ENCODE measurements around the gene CAMKMT. TPM values are rescaled to one million over a fixed set of nuclear protein-coding genes. Genes with fewer than 3 reads are reported as not detected.

CAMKMT gene
- total RNA-seq, 1 experiment from 2014 or later: 6.2 TPM

DNA sequence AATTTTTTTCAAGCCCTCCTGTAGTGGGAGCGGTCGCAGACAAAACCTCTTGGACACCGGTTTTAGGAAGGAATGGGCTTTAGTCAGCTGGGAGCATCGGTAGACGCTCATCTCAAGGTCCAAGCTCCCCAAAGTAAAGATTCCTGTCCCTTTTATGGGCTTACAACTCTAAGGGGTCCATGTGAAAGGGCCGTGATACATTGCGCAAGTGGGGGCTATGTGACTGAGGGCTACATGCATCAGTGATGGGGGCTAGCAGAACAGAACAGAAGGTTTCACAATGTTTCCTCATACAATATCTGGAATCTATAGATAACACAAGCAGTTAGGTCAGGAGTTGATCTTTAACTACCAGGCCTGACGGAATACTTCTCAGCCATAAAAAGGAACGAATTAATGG is 62.5 kb downstream of the CAMKMT start:
- in situ Hi-C loops (cut with HindIII; ENCODE audit: low pct_unique_long_range_greater_than_20kb, low sequenced_read_pairs): no loop called here

DNA sequence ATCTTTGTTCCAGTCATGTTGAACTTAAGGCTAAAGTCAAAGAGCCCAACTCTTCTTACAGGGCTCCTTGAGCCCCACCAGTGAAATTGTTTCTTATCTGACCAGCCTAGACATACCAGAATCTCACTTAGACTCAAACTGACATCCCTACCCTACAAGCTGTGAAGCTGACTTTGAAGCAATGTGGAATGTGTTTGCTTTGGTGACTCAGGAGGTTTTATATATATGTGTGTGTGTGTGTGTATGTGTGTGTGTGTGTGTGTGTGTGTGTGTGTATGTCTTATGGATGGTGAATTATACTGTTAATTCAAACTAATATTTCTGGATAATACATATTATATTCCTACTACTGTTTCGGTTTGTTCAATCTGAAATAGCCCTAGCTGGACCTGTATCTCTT is 67.3 kb downstream of the CAMKMT start:
- in situ Hi-C loops (cut with HindIII; ENCODE audit: low pct_unique_long_range_greater_than_20kb, low sequenced_read_pairs): no loop called here
- no peak for DNase-seq (ENCODE audit: low read depth)

More for the DNA sequence above, 62.5 kb downstream of the CAMKMT start:
- no peak for DNase-seq (ENCODE audit: low read depth)

DNA sequence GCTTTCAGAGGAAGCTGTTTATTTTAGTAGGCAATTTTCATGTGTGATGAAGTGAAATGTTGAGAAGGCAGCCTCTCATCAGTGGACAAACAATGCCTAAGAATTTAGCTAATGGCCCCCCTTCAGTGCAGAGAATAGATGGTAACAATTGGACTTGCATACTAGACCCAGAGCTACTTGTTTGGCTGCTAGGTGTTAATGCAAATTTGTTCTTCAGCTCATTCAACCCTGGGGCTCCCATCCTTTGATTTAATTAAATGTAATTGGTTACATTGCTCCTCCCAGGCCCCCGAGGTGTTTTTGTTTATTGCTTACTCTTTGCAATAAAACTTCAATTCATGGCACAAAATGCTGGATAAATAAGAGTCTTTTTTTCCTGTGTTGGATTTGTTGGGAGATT is 68.6 kb downstream of the CAMKMT start:
- in situ Hi-C loops (cut with HindIII; ENCODE audit: low pct_unique_long_range_greater_than_20kb, low sequenced_read_pairs): no loop called here
- DNase-seq (ENCODE audit: low read depth): no peak

DNA sequence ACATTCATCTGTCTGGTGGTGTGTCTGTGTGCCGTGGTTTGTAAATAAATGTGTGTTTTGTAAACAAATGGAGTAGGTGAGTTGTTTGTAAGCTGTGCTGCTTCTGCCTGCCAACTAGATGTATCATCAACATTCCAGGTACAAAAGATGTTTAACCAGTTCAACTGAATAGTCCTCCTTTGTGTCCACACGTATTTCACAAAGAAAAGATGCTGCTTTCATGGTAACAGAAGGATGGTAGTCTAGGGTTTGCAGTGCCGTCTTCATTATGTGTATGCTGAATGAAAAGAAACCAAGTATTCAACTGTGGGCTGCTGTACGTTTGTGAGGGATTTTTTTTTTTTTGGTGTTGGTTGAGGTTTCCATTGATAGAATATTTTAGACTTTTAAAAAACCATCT is 72.1 kb downstream of the CAMKMT start:
- in situ Hi-C loops (cut with HindIII; ENCODE audit: low pct_unique_long_range_greater_than_20kb, low sequenced_read_pairs): no loop called here
- no peak for DNase-seq (ENCODE audit: low read depth)

DNA sequence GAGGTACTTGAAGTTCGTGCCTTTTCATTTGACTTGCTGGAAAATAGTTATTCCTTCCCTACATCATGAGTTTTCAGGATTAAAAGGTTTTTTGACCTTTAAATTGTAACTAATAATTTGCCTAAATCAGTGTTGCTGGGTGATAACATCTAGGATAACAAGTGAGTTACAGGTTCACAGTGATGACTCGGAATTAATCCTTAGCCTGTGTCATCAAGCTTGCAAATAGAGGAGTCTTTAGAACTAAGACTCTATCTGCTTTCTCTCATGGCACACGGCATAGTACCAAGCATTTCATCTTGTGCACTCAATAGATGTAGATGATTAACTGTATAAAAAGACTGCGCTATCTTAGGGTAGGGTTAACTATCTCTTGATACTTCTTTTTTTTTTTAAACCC is 79.5 kb downstream of the CAMKMT start:
- DNase-seq (ENCODE audit: low read depth): peak; percentile 4
- in situ Hi-C loops (cut with HindIII; ENCODE audit: low pct_unique_long_range_greater_than_20kb, low sequenced_read_pairs): no loop called here

DNA sequence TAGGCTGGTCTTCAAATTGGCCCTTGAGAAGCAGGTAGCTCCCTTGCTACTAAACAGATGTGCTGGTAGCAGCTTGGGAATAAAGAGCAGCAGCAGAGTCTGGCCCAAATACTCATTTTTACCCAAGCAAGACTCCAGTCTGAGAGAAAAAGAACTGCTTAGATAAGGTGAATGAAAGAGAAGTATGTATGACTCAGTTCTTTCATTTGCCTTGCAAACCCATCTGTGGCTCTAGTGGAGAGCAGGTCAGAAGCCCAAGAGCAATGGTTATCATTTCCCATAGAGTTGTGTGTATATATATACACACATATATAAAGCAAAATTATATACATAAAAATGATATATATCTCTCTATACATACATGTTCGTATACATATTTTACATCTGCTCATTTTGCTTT is 80.3 kb downstream of the CAMKMT start:
- no peak for DNase-seq (ENCODE audit: low read depth)
- in situ Hi-C loops (cut with HindIII; ENCODE audit: low pct_unique_long_range_greater_than_20kb, low sequenced_read_pairs): no loop called here

DNA sequence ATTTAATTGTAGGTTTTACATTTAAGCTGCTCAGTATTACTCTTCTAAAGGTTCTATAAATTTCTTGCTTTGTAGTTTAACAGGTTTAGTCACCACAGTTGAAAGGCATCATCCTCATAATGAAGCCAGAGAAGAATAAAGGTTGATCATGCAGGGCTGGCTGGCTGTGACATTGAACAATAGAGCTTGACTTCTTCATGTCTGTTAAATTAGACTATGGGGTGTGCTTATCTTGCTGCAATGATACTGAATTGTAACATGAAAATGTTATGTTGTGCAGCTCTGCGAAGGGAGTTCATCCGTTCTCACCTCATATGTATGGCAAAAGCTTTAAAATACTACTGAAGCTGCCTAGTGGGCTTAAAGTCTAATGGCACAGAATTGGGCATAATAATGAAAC is 81.8 kb downstream of the CAMKMT start:
- no peak for DNase-seq (ENCODE audit: low read depth)
- in situ Hi-C loops (cut with HindIII; ENCODE audit: low pct_unique_long_range_greater_than_20kb, low sequenced_read_pairs): no loop called here

DNA sequence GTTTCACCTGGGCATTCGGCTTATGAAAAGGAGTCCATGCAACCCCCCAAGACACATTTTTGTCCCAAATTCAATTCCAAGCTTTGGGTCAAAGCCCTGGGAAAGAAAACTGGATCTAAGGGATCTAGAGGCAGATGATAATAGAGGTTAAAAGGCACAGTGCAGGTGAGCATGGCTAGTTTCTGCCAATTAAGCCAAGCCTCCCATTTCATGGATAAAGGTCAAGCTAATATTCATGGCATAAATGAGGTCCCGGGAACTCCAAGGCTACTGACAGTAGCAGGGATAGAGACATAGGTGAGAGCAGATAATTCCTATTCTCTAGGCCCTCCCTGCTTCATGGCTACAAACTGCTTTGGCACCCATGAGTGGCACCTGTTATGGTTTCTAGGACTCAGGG is 83.1 kb downstream of the CAMKMT start:
- in situ Hi-C loops (cut with HindIII; ENCODE audit: low pct_unique_long_range_greater_than_20kb, low sequenced_read_pairs): no loop called here
- no peak for DNase-seq (ENCODE audit: low read depth)

DNA sequence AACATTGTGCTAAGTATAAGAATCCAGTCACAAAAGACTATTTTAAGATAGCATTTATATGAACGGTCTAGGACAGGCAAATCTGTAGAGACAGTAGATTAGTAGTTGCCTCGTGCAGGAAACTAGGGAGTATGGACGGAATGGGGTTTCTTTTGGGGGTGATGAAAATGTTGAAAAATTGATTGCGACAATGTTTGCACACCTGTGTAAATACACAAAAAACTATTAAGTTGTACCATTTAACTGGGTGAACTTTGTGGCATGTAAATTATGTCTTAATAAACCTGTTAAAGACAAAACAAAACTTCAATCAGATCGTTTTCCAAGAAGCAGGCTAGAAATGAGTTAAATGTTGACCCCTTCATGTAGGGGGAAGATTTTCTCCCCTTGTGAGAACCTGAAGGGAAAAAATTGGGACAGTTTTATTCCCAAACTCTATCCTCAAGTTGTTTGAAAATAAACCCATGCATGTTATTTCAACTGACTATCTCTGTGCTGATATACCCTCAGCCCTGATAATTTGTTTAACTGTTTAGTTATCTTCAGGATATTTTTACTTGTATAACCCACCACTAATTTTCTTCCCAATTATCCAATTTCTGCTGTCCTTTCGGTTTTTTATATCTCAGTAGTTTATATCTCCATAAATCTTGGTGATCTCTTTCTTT is 87.2 kb downstream of the CAMKMT start:
- no peak for DNase-seq (ENCODE audit: low read depth)
- in situ Hi-C loops (cut with HindIII; ENCODE audit: low pct_unique_long_range_greater_than_20kb, low sequenced_read_pairs): no loop called here

DNA sequence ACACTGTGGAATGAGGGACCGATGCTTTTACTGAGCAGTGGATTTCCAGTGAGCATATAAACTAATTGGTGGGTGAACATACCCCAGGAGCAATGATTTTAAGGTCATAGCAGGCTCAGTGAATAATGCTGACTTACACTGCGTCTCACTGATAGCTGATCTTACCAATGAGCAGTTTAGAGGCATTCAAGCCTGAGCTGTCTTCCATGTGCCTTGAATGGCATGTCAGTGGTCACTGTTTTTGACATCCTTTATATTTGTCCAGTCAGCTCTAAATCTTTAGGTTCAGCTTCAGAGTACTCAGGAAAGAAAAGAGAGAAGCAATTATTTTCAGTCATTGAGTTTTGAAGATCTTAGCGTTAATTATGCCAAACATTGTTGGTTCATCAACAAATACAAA is 88.3 kb downstream of the CAMKMT start:
- no peak for DNase-seq (ENCODE audit: low read depth)
- in situ Hi-C loops (cut with HindIII; ENCODE audit: low pct_unique_long_range_greater_than_20kb, low sequenced_read_pairs): no loop called here

DNA sequence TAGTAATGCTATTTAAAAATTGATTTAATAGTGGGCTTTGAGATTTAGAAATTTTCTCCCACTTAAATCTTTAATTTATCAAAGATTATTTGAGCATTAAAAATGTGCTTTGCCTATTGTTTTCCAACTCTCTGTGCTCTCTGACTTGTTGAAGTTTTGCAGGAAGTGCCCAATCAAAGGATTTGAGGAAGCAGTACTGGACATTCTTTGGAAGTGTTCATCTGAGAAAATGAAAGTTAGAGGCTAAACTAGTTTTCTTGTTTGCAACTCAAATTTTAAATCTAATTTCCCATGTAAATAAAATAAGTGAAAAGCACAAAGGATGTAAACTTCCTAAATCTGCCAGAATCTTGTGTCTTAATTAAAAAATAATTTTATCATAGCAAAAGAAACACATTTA is 89.1 kb downstream of the CAMKMT start:
- in situ Hi-C loops (cut with HindIII; ENCODE audit: low pct_unique_long_range_greater_than_20kb, low sequenced_read_pairs): no loop called here
- DNase-seq (ENCODE audit: low read depth): no peak

DNA sequence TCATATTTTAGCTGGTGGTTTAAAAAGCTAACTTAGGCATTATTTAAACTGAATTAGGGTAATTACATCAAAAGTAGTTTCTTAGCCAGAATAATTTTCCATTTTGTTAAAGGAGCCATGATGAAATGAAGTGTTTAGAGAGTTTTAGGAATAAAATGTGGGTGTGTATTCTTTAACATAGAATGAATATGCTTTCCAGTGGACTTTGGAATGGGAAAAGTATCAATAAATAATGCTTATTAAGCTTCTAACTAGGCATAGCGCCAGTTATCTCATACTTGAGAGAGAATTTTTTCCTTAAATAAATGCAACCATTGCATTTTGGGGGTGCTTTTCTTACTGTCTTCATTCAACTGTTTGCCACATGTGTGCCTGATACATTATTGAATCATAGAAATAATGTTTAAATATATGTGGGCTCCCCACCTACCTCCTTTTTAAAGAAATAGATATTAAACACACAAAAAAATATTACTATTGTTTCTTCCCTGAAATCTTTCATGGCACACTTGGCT is 90.4 kb downstream of the CAMKMT start:
- in situ Hi-C loops (cut with HindIII; ENCODE audit: low pct_unique_long_range_greater_than_20kb, low sequenced_read_pairs): no loop called here

DNA sequence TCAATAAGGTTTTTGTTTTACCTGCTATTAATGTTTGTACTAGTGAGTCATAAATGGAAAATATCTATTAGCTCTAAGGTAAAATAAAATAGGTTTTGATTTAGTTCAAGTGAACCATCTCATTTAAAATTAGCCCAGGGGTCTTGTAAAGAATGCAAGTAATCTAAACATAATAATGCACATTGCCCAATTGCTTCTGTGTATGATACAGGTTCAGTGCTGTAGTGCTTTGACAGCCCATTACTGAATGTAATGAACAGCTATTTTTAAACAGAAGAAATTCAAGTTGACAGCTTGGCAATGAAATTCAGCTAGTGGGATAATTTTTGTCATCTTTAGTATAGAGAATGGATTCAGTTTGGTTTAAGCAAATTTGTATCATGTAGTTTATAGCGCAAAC is 91.5 kb downstream of the CAMKMT start:
- no peak for DNase-seq (ENCODE audit: low read depth)
- in situ Hi-C loops (cut with HindIII; ENCODE audit: low pct_unique_long_range_greater_than_20kb, low sequenced_read_pairs): no loop called here

More for the DNA sequence above, 90.4 kb downstream of the CAMKMT start:
- no peak for DNase-seq (ENCODE audit: low read depth)

DNA sequence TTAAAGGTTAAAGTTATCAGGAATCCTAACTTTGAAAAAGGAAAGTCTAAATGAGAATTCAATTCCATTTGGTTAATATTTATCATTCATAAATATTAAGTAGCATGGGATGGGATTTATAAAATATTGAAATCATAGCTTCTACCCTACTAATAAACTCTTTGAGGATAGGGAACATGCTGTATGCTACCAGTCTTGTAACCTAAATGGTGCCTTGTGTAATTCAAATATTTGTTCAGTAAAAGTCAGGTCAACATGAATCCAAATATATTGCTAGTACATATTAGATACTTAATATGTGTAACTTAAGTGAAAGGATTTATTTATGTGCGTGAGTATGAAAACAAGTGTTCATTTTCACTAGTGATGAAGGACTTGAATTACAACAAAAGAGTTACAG is 94.1 kb downstream of the CAMKMT start:
- in situ Hi-C loops (cut with HindIII; ENCODE audit: low pct_unique_long_range_greater_than_20kb, low sequenced_read_pairs): no loop called here
- DNase-seq (ENCODE audit: low read depth): no peak

DNA sequence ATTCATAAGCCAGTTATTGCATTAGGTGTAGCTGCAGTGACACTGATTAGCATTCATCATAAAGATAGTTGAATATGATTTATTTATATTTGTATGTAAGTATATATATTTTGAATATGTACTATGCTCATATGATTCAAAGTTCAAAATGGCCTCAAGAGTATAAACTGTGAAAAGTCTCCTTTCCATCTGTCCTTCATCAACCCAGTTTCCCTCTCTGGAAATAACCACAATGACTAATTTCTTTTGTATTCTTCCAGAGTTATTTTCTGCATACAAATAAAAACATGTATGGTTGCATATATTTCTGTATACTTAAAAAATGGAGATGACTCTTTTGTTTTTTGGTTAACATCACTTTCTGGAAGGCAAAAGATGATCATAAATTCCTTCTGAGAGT is 95.2 kb downstream of the CAMKMT start:
- in situ Hi-C loops (cut with HindIII; ENCODE audit: low pct_unique_long_range_greater_than_20kb, low sequenced_read_pairs): no loop called here
- DNase-seq (ENCODE audit: low read depth): no peak

DNA sequence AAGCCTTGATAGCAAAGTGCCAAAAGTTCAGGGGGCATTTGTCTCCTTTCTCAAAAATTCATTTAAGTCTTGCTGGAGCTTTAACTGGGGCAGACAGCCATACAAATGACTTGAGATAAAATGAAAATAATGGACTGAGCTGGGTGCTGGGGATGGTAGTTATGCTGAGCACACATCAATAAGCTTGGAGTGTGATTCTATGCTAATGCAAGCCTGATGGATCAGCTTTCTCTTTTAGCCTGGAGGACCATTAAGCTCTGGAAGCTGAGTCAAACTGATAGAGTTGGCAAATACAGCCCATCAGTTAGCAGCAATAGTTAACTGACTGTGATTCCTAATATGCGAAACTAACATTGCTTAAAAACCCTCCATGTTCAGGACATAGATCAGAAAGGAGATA is 98.0 kb downstream of the CAMKMT start:
- no peak for DNase-seq (ENCODE audit: low read depth)
- in situ Hi-C loops (cut with HindIII; ENCODE audit: low pct_unique_long_range_greater_than_20kb, low sequenced_read_pairs): no loop called here

DNA sequence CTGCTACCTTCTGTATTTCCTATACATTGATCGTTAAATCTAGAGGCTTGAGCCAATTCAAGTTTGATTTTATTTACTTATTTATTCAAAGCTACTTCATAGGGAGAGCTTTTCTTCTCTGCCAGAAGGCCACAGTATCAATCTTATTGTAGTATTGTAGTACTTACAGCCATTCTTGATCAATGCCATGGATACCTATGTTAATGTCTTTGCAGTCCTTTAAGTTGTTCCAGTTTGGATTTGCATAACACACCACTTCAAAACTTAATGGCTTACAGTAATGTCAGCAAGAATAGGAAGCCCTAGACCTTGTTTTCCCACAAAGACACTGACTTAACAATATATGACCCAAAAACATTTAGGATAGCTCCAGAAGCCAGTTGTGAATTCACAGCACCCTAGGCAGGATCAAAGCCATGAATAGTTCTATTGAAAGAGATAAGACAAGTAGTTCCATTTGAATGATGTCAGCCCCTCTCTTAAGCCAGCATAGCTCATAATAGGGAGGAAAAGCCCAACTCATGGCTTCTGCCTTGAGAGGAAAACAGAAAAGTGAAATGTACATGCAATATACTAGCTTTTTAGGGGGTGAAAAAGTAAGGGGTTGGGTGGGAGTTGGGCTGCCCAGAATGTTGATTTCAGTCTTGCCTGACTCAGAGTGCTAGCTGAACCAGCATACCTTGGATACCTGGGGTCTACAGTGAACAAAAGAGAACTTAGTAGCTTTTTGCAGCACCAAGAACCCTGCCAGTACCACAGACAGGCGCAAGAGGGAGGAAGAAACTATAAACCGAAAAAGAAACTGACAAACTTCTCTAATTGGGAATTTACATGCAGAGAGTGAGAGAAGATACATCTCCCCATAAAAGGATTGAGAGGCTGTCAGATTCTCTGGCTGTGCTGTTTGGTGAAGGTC is 101.4 kb downstream of the CAMKMT start:
- in situ Hi-C loops (cut with HindIII; ENCODE audit: low pct_unique_long_range_greater_than_20kb, low sequenced_read_pairs): no loop called here
- DNase-seq (ENCODE audit: low read depth): no peak

DNA sequence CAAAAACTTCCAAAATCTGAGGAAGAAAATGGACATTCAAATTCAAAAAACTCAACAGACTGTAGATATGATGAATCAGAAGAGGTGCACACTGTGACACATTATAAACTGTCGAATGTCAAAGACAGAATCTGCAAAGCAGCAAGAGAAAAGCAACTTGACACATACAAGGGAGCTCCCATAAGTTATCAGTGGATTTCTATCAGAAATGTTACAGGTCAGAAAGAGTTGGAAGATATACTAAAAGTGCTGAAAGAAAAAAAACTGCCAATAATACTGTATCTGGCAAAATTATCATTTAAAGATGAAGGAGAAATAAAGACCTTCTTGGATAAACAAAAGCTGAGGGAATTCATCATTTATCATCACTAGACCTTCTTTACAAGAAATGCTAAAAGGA is 102.7 kb downstream of the CAMKMT start:
- in situ Hi-C loops (cut with HindIII; ENCODE audit: low pct_unique_long_range_greater_than_20kb, low sequenced_read_pairs): no loop called here
- DNase-seq (ENCODE audit: low read depth): no peak

DNA sequence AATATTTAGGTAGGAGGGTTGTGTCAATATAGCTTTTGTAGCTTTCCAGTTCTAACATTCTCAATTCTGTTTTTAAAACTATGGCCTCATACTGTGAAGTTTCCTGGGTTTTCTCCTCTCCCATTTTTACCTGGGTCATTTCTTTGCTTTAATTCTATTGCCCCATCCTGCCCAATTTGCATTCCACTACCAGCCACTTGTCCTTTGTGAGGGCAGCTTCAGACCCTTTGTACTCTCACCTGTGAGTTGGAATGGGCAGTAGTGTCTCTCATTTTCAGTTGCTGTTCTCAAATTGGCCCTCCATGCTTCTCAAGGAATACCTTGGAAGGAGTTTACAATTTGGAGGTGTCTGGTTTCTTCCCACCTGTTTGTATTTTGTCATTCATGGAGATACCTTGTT is 108.4 kb downstream of the CAMKMT start:
- in situ Hi-C loops (cut with HindIII; ENCODE audit: low pct_unique_long_range_greater_than_20kb, low sequenced_read_pairs): no loop called here
- no peak for DNase-seq (ENCODE audit: low read depth)

Measured in Caki2 (cell line).